GM18526 (cell line): ENCODE results near the gene PCYT1A.

Experiments
- POLR2A ChIP-seq: IDR thresholded peaks from 3 replicates; pipeline ENCODE4 v1.6.1; 2011; ENCODE audit not compliant: insufficient read length; ENCODE audit errors: extremely low read depth

PCYT1A gene

DNA sequence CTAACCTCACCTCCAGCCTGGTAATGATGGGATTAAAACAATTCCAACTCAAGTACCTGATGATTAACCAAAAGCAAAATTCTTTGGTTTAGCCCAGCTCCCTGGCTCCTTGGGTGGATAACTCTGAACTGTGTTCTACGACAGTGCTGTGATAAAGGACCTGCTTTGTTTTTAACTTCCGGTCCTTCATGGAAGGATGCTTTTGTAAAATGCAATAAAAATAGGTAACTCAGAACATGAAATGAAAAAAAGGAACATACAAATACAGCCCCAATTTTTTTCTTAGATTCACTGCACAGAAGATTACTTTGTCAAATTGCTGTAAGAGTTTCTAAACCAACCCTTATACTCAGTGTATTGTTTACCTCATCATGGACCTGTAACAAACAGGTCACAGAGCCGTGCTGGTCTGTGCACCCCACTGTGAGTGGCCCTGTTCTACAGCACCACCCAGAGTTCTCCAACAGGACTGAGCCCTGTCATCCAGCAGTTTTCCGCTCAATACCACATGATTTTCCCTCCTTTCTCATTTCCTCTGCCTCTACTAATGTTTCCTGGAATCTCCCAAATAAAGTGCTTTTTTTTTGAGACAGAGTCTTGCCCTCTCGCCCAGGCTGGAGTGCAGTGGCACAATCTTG, 4.9 kb upstream of the PCYT1A start:
- peak; percentile 20 for TF ChIP-seq POLR2A

DNA sequence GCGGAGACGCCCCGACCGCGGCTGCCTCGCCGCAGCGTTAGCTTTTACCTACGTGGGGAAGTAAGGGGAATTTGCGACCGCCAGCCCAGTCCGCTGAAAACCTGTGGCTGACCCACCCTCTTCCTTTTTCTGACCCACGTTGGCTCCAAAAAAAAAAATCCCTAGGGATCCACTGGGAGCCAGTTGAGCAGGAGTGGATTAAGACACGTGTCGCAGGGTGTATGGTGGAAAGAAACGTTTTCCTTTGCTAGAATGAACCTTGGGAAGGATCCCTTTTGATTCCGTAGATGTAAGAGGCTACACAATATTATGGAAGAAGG, 575 bp upstream of the PCYT1A start:
- no peak for TF ChIP-seq POLR2A

DNA sequence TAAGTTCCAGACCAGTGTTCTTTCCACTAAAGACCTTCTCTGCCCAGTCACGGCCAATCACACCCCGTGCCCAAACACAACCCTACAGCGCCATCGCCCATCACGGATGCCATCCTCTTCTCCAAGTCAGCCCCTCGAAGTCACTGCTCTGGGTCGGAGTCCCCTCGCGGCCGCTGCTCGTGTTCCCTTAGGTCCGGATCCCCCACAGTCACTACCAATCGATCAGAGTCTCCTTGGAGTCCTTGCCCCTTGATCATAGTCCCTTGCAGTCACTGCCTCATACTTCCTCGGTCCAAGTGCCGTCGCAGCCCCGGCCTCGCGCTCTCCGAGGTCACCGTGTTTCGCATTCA, 461 bp downstream of the PCYT1A start:
- TF ChIP-seq POLR2A = no peak

DNA sequence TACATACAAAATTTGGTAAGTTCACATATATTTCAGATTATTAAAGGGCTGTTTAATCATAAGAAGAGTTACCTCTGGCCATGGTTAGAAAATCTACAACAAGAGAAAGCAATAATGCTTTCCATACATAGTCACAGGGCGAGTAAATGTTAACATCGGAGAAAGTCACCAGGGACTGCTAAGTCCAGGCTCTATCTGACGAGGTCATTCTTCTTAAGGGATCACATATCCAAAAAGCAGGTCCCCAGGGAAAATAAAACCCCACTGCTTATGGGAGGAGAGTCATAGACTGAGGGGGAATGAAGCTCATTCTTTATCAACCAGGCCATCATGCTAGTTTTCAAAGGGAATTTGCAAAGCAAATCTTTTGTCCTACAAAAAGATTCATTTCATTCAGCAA, 3.1 kb downstream of the PCYT1A start:
- TF ChIP-seq POLR2A = no peak

DNA sequence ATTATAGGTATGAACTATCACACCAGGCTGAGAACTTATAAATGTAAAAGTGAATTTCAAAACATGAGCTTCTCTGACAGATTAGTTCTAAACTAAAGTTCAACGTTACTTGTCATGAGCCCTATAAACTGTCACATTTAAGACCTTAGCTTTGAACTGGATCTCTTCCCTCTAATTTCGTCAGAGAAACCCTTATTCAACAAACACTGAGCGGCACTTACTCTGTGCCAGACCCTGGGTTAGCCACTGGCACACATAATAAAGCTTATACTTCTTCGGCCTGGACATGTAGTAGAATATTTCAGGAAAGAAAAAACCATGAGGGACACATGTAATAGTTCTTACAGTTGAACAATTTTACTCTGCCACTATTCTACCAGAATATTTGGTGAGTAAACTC, 5.6 kb downstream of the PCYT1A start:
- no peak for TF ChIP-seq POLR2A

DNA sequence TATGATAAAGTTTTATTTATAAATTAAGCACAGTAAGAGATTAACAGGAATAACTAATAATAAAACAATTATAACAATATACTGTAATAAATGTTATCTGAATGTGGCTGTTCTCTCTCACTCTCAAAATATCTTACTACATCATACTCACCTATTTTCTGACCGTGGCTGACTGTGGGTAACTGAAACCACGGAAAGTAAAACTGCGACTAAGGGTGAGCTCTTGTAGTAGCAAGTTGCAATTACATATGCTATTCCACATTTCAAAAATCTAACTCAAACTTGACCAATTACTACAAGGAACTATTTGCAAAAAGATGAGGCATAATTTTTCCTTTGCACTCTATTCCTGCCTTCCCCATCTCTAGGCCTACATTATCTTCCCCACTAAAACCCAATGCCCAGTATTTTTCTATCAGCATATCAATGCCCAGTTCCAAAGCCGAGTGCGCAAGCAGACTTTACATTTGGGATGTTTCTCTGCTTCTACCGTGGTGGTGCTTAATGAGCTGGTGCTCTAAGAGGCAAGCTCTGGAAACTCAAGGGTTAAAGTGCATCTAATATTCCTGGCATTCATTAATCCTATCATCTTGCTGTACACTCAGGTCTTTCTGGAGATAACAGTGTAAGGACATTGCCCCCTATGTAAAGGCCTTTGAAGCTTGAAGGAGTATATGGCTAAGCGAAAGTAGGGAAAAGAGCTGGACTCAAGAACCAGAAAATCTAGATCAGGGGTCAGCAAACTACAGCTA, 6.7 kb downstream of the PCYT1A start:
- no peak for TF ChIP-seq POLR2A

DNA sequence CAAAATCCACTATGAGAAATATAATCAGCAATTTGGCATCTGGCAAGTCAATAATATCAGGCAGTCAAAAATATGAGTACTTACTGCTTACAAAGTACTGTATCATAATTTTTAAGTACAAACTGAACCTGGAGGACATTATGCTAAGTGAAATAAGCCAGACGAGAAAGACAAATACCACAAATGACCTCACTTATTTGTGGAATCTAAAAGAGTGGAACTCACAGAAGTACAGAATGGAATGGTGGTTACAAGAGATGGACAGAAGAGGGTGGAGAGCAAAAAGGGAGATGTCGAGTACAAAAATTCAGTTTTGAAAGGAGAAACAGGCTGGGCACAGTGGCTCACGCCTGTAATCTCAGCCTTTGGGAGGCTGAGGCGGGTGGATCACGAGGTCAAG, 12.4 kb downstream of the PCYT1A start:
- no peak for TF ChIP-seq POLR2A

DNA sequence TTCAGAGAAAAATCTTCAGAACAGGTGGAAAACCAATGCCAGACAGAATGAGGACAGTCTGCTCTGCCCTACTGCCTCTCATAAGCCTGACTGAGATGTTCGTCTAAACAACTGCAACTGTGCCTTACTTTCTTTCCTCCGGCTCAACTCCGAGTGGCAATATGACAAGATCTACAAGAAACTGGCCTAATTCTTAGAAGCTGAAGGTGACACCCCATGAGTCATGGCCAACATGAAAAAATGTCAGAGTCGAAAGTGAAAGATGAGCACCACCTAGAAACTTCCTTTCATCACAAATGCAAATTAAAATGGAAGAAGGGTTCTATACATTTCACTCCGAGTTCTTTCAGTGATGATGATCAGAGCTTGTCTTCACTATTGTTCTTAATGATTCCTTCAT, 12.9 kb downstream of the PCYT1A start:
- TF ChIP-seq POLR2A = no peak

DNA sequence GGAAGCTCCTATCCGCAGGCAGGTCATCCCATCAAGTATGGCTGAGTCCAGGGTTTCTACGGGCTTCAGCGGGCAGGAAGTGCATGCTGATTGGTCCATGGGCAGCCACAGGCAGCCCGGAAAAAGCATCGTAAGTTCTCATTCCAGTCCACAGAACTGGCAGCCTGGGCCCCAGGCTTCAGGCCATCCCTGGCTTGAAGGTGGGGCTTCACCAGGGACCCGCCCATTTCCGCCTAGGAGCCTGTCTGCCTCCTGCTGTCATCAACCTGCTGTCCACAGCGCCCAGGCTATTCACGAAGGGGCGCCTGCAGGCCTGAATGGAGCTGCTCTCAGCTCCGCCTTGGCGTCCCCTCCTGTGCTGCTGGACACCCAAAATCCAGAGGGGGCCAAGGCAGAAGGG, 13.9 kb downstream of the PCYT1A start:
- TF ChIP-seq POLR2A = no peak

DNA sequence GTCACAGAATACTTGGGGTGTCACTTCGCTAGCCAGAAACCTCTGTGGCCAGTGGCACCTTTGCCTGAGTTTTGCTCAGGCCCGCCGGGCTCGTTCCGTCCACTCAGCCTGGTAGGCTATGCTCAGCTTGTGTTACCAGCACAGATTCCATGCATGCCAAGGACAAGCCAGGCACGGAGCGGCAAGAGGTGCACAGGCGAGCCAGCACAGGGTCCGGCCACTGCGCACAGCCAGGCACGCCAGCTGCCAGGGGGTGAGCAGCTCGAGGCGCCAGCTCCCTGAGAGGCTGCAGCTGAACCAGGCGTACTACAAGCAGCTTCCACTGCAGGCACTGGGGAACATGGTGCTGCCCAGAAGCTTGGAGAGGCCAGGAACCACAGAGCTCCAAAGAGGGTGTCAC, 14.7 kb downstream of the PCYT1A start:
- no peak for TF ChIP-seq POLR2A

DNA sequence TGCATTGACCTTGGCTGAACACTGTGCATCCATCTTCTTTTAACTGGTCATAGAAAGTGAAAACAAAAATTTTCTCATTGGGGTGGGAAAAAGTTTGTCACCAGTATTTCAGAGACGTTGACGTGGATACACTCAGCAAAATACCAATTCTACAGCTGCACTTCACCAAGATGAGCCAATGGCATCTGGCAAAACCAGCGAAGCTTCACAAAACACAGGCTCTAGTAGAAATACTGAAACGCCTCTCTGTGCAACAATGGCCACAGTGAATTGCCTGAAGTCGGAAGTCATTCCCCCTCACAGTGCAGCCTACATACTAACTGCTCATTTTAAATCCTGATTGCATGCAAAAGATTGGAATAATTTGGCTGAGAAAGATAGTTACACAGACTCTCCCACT, 17.0 kb downstream of the PCYT1A start:
- no peak for TF ChIP-seq POLR2A

DNA sequence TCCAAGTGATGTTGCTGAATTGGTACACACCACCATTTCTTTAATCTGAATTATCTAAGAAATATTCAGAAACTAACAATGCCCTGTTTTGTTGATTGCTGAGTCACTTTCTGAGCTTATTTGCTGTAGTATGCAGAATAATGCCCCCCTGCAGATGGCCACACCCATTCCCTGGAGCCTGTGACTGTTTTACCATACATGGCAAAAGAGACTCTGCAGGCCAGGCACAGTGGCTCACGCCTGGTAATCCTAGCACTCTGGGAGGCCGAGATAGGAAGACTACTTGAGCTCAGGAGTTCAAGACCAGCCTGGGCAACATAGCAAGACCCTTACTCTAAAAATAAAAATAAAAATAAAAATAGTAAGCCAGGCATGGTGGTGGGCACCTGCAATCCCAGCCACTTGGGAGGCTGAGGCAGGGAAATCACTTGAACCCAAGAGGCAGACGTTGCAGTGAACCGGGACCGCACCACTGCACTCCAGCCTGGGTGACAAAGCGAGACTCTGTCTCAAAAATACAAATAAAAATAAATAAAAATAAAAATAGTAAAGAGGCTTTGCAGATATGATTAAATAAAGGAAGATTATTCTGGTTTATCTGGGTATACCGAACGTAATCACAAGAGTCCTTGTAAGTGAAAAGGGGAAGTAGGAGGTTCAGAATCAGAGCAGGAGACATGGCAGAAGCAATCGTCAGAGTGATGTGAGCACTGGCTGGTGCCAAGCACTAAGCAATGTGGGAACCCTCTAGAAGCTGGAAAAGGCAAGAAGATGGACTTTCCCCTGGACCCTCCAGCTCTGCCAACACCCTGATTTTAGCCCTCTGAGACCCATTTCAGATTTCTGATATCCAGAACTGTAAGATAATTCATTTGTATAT, 19.0 kb downstream of the PCYT1A start:
- no peak for TF ChIP-seq POLR2A

DNA sequence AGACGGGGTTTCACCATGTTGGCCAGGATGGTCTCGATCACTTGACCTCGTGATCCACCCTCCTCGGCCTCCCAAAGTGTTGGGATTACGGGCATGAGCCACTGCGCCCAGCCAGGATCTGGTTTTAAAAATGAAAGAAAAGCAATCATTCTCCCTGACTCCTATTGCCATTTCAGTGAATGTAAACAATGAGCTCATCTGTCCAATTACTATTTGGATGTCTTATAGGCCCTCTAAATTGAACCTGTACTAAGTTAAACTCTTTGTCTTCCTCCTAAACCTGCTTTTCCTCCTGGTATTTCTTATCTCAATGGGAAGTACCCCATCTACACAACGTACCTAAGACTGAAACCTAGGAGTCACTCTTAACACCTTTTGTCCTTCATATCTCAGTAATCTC, 23.7 kb downstream of the PCYT1A start:
- no peak for TF ChIP-seq POLR2A

DNA sequence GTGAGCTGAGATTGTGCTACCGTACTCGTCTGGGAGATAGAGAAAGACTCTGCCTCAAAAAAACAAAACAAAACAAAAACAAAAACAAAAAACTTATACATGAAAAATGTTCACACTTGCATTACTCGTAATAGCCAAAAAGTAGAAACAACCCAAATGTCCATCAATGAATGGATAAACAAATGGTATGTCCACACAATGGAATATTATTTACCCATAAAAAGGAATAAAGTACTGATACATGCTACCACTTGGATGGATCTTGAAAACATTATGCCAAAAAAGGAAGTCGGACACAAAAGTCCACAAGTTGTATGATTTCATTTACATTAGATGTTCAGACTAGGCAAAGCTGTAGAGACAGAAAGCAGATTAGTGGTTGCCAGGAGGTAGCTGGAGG, 26.7 kb downstream of the PCYT1A start:
- no peak for TF ChIP-seq POLR2A

DNA sequence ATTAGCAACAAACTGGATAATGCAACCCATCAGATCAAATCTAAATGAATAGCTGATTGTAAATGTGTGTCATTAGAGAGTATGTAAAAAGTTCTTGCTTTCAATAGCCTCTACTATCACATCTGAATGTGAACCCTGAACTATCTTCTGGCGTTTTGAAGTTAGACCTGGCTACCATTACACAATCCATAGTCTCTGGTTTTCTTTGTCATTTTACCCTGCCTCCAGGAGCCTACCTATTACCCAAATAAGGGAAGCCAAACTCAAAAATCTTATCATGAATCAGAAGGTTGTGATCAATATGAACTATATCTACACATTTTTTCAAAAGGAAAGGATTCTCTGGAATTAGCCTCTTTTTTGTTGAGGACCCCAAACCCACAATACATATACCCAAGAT, 31.8 kb downstream of the PCYT1A start:
- no peak for TF ChIP-seq POLR2A
